PC-3 (cell line): Measurements from ENCODE around the gene CASP10.

Experiments used
- EZH2 ChIP-seq: fragments of 300-600 bp; sonication (generic); IDR thresholded peaks from one replicate; pipeline ENCODE4 v1.6.1; 2017; ENCODE audit warnings: antibody characterized with exemption, mild to moderate bottlenecking, low read length; ENCODE audit not compliant: unreplicated experiment
- EZH2phosphoT487 ChIP-seq: fragments of 300-600 bp; sonication (generic); IDR thresholded peaks from 2 replicates; pipeline ENCODE4 v1.6.1; 2018; ENCODE audit warnings: mild to moderate bottlenecking, antibody characterized with exemption, low read length, borderline replicate concordance
- TF ChIP-seq, protein P1 (sequence below): fragments of 300-600 bp; sonication (generic); conservative IDR thresholded peaks from 2 replicates; pipeline ENCODE4 v1.5.1; 2017; ENCODE audit warnings: antibody characterized with exemption, low read depth, mild to moderate bottlenecking, low read length

DNA sequence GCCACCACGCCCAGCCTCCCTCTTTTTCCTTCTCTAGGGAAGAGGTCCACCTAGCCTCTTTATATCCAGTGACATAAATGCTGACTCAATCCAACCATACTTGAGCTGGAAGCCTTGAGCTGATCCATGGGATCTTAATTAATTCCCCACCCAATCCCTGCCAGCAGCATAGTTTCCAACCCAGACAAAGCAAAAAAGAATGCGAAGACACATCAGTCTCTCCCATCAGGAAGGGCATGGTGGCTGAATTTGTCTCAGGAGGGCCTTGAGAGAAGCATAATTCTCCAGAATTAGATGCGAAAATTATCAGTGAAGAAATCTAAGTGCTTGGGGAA, 22.5 kb downstream of the CASP10 start:
- TF ChIP-seq, protein P1, sequence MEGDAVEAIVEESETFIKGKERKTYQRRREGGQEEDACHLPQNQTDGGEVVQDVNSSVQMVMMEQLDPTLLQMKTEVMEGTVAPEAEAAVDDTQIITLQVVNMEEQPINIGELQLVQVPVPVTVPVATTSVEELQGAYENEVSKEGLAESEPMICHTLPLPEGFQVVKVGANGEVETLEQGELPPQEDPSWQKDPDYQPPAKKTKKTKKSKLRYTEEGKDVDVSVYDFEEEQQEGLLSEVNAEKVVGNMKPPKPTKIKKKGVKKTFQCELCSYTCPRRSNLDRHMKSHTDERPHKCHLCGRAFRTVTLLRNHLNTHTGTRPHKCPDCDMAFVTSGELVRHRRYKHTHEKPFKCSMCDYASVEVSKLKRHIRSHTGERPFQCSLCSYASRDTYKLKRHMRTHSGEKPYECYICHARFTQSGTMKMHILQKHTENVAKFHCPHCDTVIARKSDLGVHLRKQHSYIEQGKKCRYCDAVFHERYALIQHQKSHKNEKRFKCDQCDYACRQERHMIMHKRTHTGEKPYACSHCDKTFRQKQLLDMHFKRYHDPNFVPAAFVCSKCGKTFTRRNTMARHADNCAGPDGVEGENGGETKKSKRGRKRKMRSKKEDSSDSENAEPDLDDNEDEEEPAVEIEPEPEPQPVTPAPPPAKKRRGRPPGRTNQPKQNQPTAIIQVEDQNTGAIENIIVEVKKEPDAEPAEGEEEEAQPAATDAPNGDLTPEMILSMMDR = no peak
- no peak for TF ChIP-seq EZH2
- TF ChIP-seq EZH2phosphoT487 = no peak
